SK-N-DZ (cell line): ENCODE results near the gene RAB10.
A peak's percentile ranks its signal among the peaks of the same experiment; 100 is the strongest.
"Not testable (repeated sequence)": the region's sequence is repeated elsewhere in the genome, so short reads cannot be mapped to it uniquely, and the experiment has no call there.

Experiments used
- DNase-seq: peaks from one replicate; pipeline ENCODE4 v3.0.0-alpha.2; 2015; ENCODE audit warnings: low spot score

The RAB10 gene

DNA sequence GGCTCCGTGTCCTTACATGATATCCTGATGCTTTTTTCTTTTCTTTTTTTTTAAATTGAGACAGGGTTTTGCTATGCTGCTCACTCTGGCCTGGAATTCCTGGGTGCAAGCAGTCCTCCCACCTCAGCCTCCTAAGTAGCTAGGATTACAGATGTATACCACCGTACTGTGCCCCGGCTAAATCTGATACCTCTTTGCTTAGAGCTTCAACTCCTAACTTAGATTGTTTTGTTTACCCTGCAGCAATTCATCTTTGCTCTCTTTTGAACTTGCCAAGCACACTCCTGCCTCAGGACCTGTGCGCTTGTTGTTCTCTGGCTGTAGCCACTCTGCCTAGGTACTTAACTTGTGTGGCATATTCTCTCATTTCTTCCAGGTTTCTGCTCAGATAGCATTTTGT lies 24.5 kb downstream of the RAB10 start:
- no peak for DNase-seq

DNA sequence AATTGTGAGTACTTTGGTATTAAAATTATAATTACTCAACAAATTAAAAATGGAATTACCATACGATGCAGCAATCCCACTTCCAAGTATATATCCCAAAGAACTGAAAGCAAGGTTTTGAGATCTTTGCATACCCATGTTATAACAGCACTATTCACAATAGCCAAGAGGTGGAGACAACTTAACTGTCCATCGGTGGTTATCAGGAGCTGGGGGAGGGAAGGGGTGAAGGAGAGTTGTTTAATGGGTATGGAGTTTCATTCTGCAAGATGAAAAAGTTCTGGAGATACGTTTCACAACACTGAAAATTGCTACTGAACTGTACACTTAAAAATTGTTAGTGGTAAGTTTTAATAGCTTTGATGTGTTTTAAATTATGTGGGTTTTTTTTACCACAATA lies 25.7 kb downstream of the RAB10 start:
- no peak for DNase-seq

DNA sequence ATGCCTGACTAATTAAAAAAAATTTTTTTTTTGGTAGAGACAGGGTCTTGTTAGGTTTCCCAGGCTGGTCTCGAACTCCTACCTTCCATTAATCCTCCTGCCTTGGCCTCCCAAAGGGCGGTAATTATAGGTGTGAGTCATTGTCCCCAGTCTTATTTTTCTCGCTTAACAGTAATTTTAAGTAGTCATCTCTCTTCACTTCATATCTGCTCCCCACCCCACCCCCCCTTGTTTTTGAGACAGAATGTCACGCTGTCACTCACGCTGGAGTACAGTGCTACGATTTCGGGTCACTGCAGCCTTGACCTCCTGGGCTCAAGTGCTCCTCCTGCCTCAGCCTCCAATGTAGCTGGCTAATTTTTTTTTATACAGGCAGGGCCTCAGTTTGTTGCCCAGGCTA lies 27.7 kb downstream of the RAB10 start:
- DNase-seq: no peak

DNA sequence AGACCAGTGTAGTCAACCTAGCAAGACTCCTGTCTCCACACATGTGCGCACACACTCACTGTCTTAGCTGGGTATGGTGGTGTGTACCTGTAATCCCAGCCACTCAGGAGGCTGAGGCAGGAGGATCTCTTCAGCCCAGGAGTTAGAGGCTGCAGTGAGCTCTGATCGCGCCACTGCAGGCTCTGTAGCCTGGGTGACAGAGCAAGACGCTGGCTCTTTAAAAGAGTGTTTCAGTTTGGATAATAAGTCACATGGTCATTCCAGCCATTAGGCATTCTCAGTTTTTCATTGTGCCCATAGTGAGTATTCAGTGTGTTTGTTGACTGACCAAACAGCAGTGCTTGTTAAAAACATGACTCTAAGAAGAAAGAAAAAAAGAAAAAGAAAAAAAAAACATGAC lies 31.0 kb downstream of the RAB10 start:
- DNase-seq: no peak

DNA sequence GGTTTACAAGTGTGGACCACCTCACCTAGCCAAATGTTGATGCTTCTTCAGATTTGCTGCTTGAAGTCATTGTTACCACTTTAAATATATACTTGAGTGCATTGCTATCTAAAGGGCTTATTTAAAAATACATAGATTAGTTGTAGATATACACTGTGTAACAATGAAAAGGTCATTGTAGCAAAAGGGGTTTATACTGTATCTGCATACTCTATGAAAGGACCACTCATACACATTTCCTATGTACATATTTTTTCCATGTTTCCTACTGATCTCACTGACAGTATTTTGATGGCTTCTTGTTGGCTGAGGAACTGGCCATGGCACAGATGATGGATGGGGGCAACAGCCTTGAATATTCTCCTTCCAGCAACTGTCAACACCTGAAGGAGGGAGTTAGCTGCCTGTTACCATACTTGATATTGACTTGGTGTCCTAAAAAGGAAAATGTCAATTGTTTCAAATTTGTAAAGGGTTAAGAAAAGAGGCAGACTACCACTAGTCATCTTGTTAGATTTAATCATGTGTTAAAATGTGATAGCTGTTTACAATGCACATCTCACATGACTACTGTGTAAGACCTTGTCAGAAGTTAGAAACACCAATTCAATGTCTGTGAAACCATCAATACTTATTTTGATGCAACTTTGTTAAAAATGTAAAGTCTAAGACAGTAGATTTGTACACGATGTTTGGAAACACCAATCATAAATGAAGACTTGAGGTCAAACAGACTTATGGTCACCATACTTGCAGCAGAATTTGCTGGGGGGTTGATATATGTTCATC lies 33.5 kb downstream of the RAB10 start:
- DNase-seq: no peak

DNA sequence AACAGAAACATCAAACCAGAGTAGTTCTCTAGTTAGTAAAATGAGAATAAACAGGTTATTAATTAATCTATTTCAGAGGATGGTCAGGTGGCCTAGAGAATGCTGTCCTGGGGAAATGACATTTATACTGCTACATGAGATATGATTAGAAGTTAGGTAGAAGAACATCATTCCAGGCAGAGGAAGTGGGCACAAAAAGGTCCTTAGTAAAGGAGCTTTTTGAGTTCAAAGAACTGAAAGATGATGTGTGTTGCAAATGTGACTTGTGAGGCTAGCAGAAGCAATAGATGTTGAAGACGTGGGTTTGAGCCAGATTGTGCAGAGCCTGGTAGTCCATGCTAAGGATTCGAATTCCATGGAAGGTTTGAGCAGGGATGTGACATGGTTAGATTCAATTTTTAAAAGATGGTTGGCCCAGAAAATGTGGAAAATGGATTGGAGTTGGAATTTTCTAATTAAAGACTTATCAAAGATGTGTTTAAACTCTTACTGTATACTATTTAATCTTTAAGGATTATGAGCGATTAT lies 34.2 kb downstream of the RAB10 start:
- DNase-seq: no peak

DNA sequence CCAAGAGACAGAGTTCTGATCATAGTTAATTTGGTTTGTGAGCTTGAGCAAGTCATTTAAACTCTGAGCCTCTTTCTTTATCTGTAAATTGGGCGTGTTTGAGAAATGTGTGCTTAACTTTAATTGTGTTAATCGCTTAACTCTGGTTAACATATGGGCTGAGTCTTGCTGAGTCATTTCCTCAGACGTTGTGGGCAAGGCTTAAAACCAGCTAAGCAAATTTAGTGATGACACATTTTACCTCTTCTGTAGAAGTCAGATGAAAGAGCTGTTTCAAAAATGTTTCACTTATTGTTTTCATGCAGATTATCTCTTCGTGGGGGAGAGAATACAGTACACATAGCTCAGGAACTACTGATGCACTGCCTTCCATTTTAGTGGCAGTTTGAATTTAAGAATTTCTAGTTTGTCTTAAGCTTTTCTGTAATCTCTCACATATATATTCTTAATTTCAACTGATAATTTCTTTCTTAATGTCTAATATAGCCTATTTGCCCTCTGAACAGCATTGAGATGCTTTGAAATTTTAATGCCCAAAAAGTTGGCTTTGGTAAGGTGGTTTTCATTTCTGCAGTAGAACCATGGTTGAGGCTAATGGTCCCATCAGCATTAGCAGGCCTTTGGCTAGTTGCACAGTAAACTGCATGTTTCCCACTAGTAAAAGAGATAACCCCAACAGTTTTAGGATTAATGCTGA lies 34.9 kb downstream of the RAB10 start:
- DNase-seq: no peak

DNA sequence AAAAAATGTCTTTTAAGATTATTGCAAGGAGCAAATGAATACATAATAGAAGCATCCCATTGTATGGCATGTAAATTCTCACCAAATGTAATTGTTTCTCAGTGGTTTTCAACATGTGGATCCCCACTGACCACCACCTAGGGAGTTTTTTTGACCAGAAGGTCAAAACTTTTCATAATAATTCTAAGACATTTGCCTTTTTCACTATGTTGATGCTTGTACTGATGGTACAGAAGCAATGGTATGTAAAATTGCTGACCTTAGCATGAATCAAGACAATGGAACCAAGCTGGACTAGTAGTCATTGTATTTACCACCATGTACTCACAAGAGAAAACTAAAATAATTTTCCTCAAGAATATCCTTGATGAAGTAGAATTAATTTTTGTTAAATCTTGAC lies 36.8 kb downstream of the RAB10 start:
- no peak for DNase-seq

DNA sequence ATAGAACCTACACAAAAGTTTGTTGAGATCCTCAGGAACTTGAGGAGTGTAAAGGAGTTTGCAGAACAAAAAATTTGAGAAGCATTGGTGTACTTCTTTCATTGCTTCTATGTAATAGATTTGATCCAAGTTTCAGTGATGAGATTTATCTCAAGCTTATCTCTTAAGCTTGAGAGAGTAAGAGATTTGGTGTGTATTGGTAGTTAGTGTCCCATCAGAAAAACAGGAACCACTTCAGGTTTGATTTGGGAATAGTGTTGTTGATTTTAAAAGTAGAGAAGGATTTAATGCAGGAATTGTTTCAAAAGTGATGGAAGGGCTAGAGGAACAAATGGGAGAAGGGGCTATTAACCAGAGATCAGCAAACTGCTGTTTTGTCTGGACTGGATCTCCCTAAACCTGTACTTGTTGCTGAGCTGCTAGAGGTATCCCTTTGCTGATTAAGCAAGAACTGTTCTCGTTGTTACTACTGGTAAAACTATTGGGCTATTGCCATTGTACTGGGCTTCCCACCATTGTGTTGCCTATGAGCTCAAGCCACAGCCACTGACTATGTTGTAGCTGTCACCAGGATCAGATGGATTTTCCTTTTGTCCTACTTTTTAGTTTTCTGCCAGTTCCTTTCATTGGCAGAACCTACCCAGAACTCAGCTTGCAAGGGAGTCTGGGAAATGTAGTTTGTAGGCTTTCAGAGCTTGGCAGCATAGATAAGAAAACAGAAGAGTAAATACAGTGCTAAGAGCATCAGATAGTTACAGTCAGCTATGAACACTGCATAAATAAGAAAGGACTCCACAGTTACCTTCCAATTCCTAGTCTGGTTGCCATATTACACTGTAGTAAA lies 39.3 kb downstream of the RAB10 start:
- DNase-seq: no peak

DNA sequence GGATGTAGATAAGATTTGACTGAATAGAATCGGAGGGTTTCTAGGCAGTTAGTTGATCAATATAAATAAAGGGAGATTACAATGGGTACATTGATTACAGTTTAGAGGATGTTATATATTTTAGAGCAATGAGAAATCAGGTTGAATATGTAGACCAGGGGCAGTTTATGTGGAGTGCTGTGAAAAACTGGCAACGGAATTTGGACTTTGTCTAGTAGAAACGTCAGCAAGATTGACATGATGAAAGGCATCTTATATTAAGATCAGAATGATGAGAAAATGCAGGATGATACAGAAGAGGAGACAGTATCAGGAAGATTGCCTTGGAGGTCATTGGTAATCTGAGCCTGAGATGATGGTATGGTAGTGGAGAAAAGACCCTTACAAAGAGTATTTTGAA lies 39.9 kb downstream of the RAB10 start:
- no peak for DNase-seq

DNA sequence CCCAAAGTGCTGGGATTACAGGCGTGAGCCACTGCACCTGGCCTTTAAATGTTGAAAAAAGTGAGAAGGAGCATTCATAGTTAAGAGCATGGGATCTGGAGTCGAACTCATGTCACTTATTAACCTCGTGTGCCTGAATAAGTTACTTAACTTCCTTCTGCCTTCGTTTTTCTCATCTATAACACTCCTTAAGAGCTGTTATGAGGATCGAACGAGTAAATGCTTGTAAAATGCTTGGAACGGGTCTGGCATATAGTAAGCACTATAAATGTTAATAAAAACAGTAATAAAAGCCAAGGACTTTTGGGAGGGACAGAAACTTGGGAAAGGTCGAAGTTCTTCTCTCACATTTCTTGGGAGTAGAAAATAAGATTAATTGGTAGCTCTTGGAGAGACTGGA lies 40.8 kb downstream of the RAB10 start:
- DNase-seq: no peak

DNA sequence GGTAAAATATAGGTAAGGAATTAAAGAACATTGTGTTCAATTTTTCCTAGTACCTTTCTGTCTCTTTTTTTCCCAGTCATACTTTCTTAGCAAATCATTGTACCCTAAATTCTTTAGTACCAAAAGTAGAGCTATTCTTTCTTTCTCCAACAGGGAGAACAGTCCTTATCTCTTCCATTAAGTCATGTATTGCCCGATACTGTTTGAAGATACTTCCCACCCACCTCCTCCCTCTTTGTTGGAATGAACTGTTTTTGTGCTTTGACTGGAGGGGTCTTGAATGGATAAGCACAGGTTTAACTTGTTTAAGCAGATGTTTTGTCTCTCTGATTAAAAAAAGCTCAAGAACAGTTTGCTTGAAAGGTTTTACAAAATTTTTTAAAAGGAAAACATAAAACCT lies 41.3 kb downstream of the RAB10 start:
- no peak for DNase-seq

DNA sequence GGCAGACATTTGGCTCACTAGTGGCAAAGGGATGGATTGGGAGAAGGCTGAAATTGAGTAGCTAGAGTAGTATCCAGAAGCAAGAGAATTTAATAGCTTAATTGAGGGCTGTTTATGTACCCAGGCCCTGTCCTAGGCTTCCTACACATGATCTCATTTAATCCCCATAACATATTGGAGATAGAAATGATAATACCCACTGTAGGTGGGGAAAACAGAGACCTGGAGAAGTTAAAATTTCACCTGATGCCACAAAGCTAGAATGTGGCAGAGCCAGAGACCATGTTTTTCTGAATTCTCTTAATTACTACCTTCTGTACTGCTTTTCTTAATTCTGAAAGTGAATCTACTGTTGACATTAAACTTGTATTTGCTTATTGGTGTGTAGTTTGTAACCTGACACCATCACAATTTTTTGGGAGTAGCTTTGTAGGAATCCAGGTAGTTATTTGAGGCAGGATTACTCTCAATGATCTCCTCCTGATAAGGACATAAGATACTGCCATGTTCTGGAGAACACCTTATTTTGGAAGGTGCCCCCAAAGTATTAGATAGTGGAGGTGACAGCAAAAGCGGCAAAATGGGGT lies 42.2 kb downstream of the RAB10 start:
- no peak for DNase-seq

DNA sequence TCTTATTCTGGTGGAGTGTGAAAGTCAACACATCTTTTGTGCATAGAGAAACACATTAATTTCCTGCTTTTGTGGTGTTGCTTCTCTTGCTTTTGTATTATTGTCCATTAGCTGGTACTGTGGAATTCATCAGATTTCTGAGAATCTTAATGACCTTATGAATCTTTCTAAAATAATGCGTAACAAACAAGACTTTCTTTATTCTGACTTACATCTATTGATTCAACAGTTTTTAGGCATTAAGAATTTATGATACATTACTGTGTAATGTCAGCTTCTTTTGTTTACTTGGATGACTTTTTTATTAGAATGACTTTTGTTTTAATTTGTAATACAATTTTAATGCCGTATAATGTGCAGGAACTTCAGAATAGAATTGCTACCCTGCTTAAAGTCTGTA lies 43.4 kb downstream of the RAB10 start:
- no peak for DNase-seq

DNA sequence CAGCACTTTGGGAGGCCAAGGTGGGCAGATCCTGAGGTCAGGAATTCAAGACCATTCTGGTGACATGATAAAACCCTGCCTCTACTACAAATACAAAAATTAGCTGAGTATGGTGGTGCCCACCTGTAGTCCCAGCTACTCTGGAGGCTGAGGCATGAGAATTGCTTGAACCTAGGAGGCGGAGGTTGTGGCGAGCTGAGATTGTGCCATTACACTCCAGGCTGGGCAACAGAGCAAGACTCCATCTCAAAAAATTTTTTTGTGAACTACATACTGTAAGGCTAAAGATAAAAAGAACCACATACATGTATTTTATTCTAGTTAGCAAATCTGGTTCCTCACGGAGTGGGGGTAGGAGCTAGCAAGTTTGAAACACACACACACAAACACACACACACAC lies 45.1 kb downstream of the RAB10 start:
- no peak for DNase-seq

DNA sequence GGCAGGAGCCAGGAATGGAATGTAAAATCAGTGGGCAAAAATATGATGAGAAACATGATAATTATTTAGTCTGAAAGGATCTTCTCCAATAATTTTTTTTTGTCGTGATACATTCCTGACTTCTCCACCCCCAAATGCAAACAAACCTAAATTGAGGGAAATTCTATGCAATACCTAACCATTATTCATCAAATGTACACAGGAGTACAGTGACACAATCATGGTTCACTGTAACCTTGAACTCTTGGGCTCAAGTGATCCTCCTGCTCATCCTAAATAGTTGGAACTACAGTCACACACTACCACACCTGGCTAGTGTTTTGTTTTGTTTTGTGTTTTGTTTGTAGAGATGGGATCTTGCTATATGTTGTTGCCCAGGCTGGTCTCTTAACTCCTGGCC lies 46.5 kb downstream of the RAB10 start:
- no peak for DNase-seq

DNA sequence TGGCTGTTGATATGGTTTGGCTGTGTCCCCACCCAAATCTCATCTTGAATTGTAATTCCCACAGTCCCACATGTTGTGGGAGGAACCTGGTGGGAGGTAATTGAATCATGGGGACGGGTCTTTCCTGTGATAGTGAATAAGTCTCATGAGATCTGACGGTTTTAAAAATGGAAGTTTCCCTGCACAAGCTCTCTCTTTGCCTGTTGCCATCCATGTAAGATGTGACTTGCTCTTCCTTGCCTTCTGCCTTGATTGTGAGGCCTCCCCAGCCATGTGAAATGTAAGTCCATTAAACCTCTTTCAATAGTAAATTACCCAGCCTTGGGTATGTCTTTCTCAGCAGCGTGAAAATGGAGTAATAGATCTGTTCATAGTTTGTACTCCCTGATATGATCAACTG lies 47.0 kb downstream of the RAB10 start:
- not testable (repeated sequence) for DNase-seq

DNA sequence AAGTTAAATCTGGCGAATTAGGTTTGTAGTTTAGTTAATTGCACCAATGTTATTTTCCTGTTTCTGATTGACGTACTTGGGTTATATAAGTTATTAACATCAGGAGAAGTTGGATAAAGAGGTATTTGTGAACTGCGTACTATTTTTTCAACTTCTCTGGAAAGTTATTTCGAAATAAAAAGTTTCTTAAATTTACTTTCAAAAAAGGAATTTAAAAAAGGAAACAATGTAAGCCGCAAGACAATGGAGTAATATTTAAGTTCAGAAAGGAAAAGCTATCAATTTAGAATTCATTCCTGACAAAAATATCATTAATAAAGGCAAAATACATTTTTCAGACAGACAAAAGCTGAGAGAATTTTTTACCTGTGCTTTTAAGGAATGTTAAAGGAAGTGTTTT lies 47.7 kb downstream of the RAB10 start:
- no peak for DNase-seq

DNA sequence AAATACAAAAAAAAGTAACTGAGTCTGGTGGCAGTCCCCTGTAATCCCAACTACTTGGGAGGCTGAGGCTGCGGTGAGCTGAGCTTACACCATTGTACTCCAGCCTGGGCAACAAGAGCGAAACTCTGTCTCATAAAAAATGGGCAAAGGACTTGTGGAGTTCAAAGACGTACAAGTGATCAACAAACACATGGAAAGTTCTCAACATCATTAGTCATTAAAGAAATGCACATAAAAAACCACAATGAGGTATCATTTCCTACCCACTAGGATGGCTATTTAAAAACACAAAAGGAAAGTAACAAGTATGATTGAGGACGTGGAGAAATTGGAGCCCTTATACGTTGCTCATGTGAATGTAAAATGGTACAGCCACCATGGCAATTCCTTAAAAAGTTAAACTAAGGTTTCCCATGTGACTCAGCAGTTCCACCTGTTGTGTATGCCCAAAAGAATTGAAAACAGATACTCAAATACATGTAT lies 52.3 kb downstream of the RAB10 start:
- no peak for DNase-seq

DNA sequence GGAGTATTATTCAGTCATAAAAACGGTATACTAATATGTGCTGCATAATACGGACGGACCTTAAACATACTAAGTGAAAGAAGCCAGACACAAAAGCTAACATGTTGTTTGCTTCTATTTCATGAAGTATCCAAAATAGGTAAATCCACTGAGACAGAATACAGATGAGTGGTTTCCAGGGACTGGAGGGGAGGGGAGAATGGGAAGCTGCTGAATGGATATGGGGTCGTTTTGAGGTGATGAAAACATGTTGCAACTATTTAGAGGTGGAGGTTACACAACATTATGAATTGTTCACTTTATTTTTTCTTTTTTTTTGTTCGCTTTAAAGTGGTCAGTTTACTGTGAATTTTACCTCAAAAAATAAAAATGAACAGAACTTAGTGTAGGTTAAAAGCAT lies 52.9 kb downstream of the RAB10 start:
- DNase-seq: no peak

DNA sequence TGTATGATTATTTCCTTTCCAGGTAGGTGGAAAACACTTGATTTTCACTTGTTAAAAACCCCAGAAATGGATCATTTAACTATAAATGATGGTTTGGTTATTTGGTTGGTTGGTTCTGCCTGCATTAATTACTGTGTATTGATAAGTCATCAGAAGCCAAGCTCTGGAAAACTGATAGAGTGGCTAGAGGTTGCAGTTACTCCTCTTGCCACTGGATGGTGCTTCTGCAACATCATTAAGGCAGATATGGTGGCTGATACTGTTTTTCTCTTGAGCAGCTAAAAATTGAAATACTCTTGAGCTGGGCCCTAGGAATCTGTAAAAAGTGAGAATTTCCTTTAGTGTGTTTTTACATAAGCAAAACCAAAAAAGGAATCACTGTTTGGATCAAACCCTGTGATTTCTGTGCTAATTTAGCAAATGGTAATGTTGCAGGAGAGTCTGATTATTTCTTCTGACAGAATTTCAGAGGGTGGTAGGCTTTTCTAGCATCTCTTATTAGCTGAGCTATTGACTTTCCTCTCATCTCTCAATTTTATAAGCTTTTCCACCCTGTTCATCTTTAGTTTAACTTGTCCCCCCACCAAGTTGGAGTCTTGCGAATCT lies 54.3 kb downstream of the RAB10 start:
- peak; percentile 3 for DNase-seq
